Mesenchymal stem cell (in vitro differentiated cells and primary cell): ENCODE data around the gene ZPBP2.
"Not testable (repeated sequence)": the region's sequence is repeated elsewhere in the genome, so short reads cannot be mapped to it uniquely, and the experiment has no call there.

ENCODE experiments used
- DNase-seq: peaks from one replicate; pipeline ENCODE4 v3.0.0-alpha.2; 2013
- H2AFZ ChIP-seq: one replicate; pipeline ENCODE4 v1.6.1; 2013; ENCODE audit warnings: low read depth, mild to moderate bottlenecking, control low read depth, inconsistent platforms, low read length, moderate library complexity
- H2AK5ac ChIP-seq: 2 replicates; pipeline ENCODE4 v1.6.1; 2013; ENCODE audit warnings: low read length, moderate library complexity, mild to moderate bottlenecking, inconsistent platforms; ENCODE audit not compliant: severe bottlenecking
- H2BK120ac ChIP-seq: one replicate; pipeline ENCODE4 v1.6.1; 2013; ENCODE audit warnings: low read depth, mild to moderate bottlenecking, inconsistent platforms, low read length, moderate library complexity
- H2BK12ac ChIP-seq, 2 experiments: one replicate each; pipeline ENCODE4 v1.6.1; 2013; ENCODE audit warnings: inconsistent platforms in 2 of 2, low read length in 2 of 2, mild to moderate bottlenecking in 2 of 2, moderate library complexity in 2 of 2, control low read depth in 1 of 2
- H2BK15ac ChIP-seq: one replicate; pipeline ENCODE4 v1.6.1; 2013; ENCODE audit warnings: mild to moderate bottlenecking, low read depth, inconsistent platforms; ENCODE audit not compliant: poor library complexity, severe bottlenecking
- H2BK5ac ChIP-seq: 2 replicates; pipeline ENCODE4 v1.6.1; 2013; ENCODE audit warnings: low read depth, mild to moderate bottlenecking, low read length, control low read depth, inconsistent platforms; ENCODE audit not compliant: poor library complexity, severe bottlenecking
- H3K14ac ChIP-seq, 2 experiments: one replicate each; pipeline ENCODE4 v1.6.1; 2013; ENCODE audit warnings: inconsistent platforms in 2 of 2, low read length in 2 of 2, control low read depth in 1 of 2, mild to moderate bottlenecking in 1 of 2, moderate library complexity in 1 of 2
- H3K18ac ChIP-seq, 2 experiments: one replicate each; pipeline ENCODE4 v1.6.1; 2013; ENCODE audit warnings: inconsistent platforms in 2 of 2, low read length in 2 of 2, control low read depth in 1 of 2, low read depth in 1 of 2, mild to moderate bottlenecking in 1 of 2
- H3K23ac ChIP-seq, 2 experiments: one replicate each; pipeline ENCODE4 v1.6.1; 2013; ENCODE audit warnings: inconsistent platforms in 2 of 2, low read length in 2 of 2, mild to moderate bottlenecking in 2 of 2, moderate library complexity in 2 of 2, control low read depth in 1 of 2
- H3K27ac ChIP-seq: 2 replicates; pipeline ENCODE4 v1.5.1; 2013; ENCODE audit warnings: mild to moderate bottlenecking, moderate library complexity, low read length, control low read depth, inconsistent platforms; ENCODE audit not compliant: poor library complexity, severe bottlenecking
- H3K27me3 ChIP-seq, 2 experiments: 2 replicates each; pipeline versions ENCODE4 v1.6.1 to v1.7.0; 2013; ENCODE audit warnings: low read length in 2 of 2, mild to moderate bottlenecking in 2 of 2, moderate library complexity in 2 of 2, control low read depth in 1 of 2, inconsistent platforms in 1 of 2; ENCODE audit not compliant: control insufficient read depth in 1 of 2, insufficient read depth in 1 of 2
- H3K36me3 ChIP-seq, 2 experiments: 2 replicates each; pipeline versions ENCODE4 v1.6.1 to v1.7.0; 2013; ENCODE audit warnings: low read length in 2 of 2, control low read depth in 1 of 2, inconsistent platforms in 1 of 2, low read depth in 1 of 2, mild to moderate bottlenecking in 1 of 2; ENCODE audit not compliant: insufficient read depth in 2 of 2, control insufficient read depth in 1 of 2
- H3K4ac ChIP-seq, 2 experiments: one replicate each; pipeline ENCODE4 v1.6.1; 2013; ENCODE audit warnings: inconsistent platforms in 2 of 2, low read length in 2 of 2, mild to moderate bottlenecking in 2 of 2, moderate library complexity in 2 of 2, control low read depth in 1 of 2, low read depth in 1 of 2
- H3K4me1 ChIP-seq: 2 replicates; pipeline ENCODE4 v1.6.1; 2013; ENCODE audit warnings: low read depth, low read length, control low read depth; ENCODE audit not compliant: control insufficient read depth, insufficient read depth
- H3K4me2 ChIP-seq: 2 replicates; pipeline ENCODE4 v1.6.1; 2013; ENCODE audit warnings: low read length, mild to moderate bottlenecking, inconsistent platforms; ENCODE audit not compliant: poor library complexity, severe bottlenecking
- H3K4me3 ChIP-seq, 2 experiments: 2 replicates each; pipeline versions ENCODE4 v1.5.1 to v1.7.0; 2013; ENCODE audit warnings: low read length in 2 of 2, mild to moderate bottlenecking in 2 of 2, control low read depth in 1 of 2, low read depth in 1 of 2; ENCODE audit not compliant: insufficient read depth in 1 of 2
- H3K79me1 ChIP-seq: replicated peaks from 2 replicates; pipeline ENCODE4 v1.6.1; 2013; ENCODE audit warnings: mild to moderate bottlenecking, control low read depth, low read length, inconsistent platforms; ENCODE audit not compliant: poor library complexity, severe bottlenecking
- H3K9ac ChIP-seq: 2 replicates; pipeline ENCODE4 v1.7.0; 2013; ENCODE audit warnings: mild to moderate bottlenecking, low read length, moderate library complexity
- H3K9me3 ChIP-seq: 2 replicates; pipeline ENCODE4 v1.7.0; 2013; ENCODE audit warnings: mild to moderate bottlenecking, low read length; ENCODE audit not compliant: control insufficient read depth
- H4K8ac ChIP-seq: one replicate; pipeline ENCODE4 v1.6.1; 2013; ENCODE audit warnings: inconsistent platforms, mild to moderate bottlenecking, low read length, moderate library complexity
- H4K91ac ChIP-seq: one replicate; pipeline ENCODE4 v1.6.1; 2013; ENCODE audit warnings: mild to moderate bottlenecking, low read length, inconsistent platforms
- WGBS: methylation state at CpG from one replicate; pipeline ENCODE4 v1.1.7; 2013; ENCODE audit warnings: mixed read lengths; 5-methylcytosine and 5-hydroxymethylcytosine counted together

ZPBP2 gene

GRCh38 chr17:39854909-39855308 lies 13.1 kb upstream of the ZPBP2 start:
- no peak overlapping the region for H2AFZ ChIP-seq
- no peak overlapping the region for H3K14ac ChIP-seq
- H3K18ac ChIP-seq: no peak overlapping the region
- peaks cover 3 to 39% of the 10 kb centered on the region in 2 experiments for H3K27me3 ChIP-seq
- no peaks in the 10 kb centered on the region for H3K4me1 ChIP-seq
- H3K36me3 ChIP-seq: no peaks in the 10 kb centered on the region
- H3K27ac ChIP-seq: no peak overlapping the region
- WGBS: 77% methylated on average over 2 of the region's 2 CpGs
- H2BK15ac ChIP-seq: no peak overlapping the region
- H2BK120ac ChIP-seq: no peak overlapping the region
- H3K9me3 ChIP-seq: no peaks in the 10 kb centered on the region
- no peak overlapping the region for H3K9ac ChIP-seq
- no peak overlapping the region for H4K8ac ChIP-seq
- no peak for DNase-seq
- H2BK12ac ChIP-seq: no peak overlapping the region
- H3K4me2 ChIP-seq: no peak overlapping the region
- H3K4me3 ChIP-seq: no peak overlapping the region
- no peak overlapping the region for H4K91ac ChIP-seq
- no peak overlapping the region for H3K23ac ChIP-seq
- H3K4ac ChIP-seq: no peak overlapping the region
- no peak overlapping the region for H2AK5ac ChIP-seq
- no peak overlapping the region for H2BK5ac ChIP-seq
- no peaks in the 10 kb centered on the region for H3K79me1 ChIP-seq

GRCh38 chr17:39855911-39856649 lies 11.9 kb upstream of the ZPBP2 start:
- H3K9me3 ChIP-seq, H3K18ac ChIP-seq, H3K36me3 ChIP-seq, H3K4me3 ChIP-seq, H4K8ac ChIP-seq, H2AFZ ChIP-seq, DNase-seq, H2BK15ac ChIP-seq, H4K91ac ChIP-seq, H3K27ac ChIP-seq, H3K4me2 ChIP-seq, H3K14ac ChIP-seq, H3K23ac ChIP-seq, H3K79me1 ChIP-seq, H2BK120ac ChIP-seq, H2BK12ac ChIP-seq, H2AK5ac ChIP-seq, H3K4ac ChIP-seq, H3K9ac ChIP-seq, H3K4me1 ChIP-seq, H2BK5ac ChIP-seq: not testable (repeated sequence)
- H3K27me3 ChIP-seq: peaks cover 4 to 47% of the 10 kb centered on the region in 2 experiments
- 90% methylated on average over 8 of the region's 9 CpGs for WGBS

- Histone ChIP-seq H3K27ac (no peak overlapping the region), H2BK120ac (no peak overlapping the region), H4K8ac (no peak overlapping the region), H3K4ac (no peak overlapping the region), H3K18ac (no peak overlapping the region), H3K36me3 (no peaks in the 10 kb centered on the region), H3K14ac (no peak overlapping the region), H2BK5ac (no peak overlapping the region), H3K9ac (no peak overlapping the region), H2AK5ac (no peak overlapping the region), H4K91ac (no peak overlapping the region), H3K79me1 (no peaks in the 10 kb centered on the region), H3K4me2 (no peak overlapping the region), H2BK15ac (no peak overlapping the region), H3K9me3 (no peaks in the 10 kb centered on the region), H3K27me3 (peaks cover 29 to 62% of the 10 kb centered on the region in 2 experiments), H3K23ac (no peak overlapping the region), H2BK12ac (no peak overlapping the region), H2AFZ (no peak overlapping the region), H3K4me1 (peaks cover 4% of the 10 kb centered on the region), H3K4me3 (no peak overlapping the region)
- DNase-seq: no peak
- WGBS: 93% methylated on average over 5 of the region's 5 CpGs
These were observed 6.8 kb upstream of the ZPBP2 start for GRCh38 chr17:39861235-39861634.

- Histone ChIP-seq H4K8ac (no peak overlapping the region), H3K9ac (no peak overlapping the region), H2BK5ac (no peak overlapping the region), H3K27ac (no peak overlapping the region), H3K14ac (no peak overlapping the region), H3K4me1 (peaks cover 4% of the 10 kb centered on the region), H3K27me3 (peaks cover 32 to 80% of the 10 kb centered on the region in 2 experiments), H3K18ac (no peak overlapping the region), H3K23ac (no peak overlapping the region), H2AK5ac (no peak overlapping the region), H3K36me3 (no peaks in the 10 kb centered on the region), H3K4ac (no peak overlapping the region), H3K79me1 (no peaks in the 10 kb centered on the region), H2BK15ac (no peak overlapping the region), H2AFZ (no peak overlapping the region), H2BK12ac (no peak overlapping the region), H3K4me2 (no peak overlapping the region), H3K4me3 (peak overlapping the region in 1 of 2 experiments; percentile 45), H4K91ac (no peak overlapping the region), H2BK120ac (no peak overlapping the region), H3K9me3 (peaks cover 6% of the 10 kb centered on the region)
- DNase-seq: no peak
- WGBS: 78% methylated on average over 5 of the region's 7 CpGs
These were observed 4.6 kb upstream of the ZPBP2 start for GRCh38 chr17:39863244-39863917.
